ENCODE data around the gene JADE2.

JADE2 gene

GRCh38 chr5:134529460-134529859 is 4.0 kb downstream of the JADE2 start:
- in situ Hi-C loops (cut with HindIII; ENCODE audit: low sequenced_read_pairs): no loop called here

GRCh38 chr5:134530301-134531077 is 5.0 kb downstream of the JADE2 start:
- in situ Hi-C loops (cut with HindIII; ENCODE audit: low sequenced_read_pairs): no loop called here

- in situ Hi-C loops (cut with HindIII; ENCODE audit: low sequenced_read_pairs): no loop called here
Observed at GRCh38 chr5:134533115-134533815, 7.8 kb downstream of the JADE2 start.

GRCh38 chr5:134534058-134534725 is 8.7 kb downstream of the JADE2 start:
- in situ Hi-C loops (cut with HindIII; ENCODE audit: low sequenced_read_pairs): no loop called here

GRCh38 chr5:134534726-134535110 is 9.2 kb downstream of the JADE2 start:
- in situ Hi-C loops (cut with HindIII; ENCODE audit: low sequenced_read_pairs): no loop called here

GRCh38 chr5:134536876-134537275 is 11.4 kb downstream of the JADE2 start:
- in situ Hi-C loops (cut with HindIII; ENCODE audit: low sequenced_read_pairs): no loop called here

GRCh38 chr5:134537297-134537696 is 11.8 kb downstream of the JADE2 start:
- in situ Hi-C loops (cut with HindIII; ENCODE audit: low sequenced_read_pairs): no loop called here

GRCh38 chr5:134538296-134538695 is 12.8 kb downstream of the JADE2 start:
- in situ Hi-C loops (cut with HindIII; ENCODE audit: low sequenced_read_pairs): no loop called here

- in situ Hi-C loops (cut with HindIII; ENCODE audit: low sequenced_read_pairs): no loop called here
Observed at GRCh38 chr5:134539732-134540131, 14.3 kb downstream of the JADE2 start.

GRCh38 chr5:134540747-134541733 is 15.6 kb downstream of the JADE2 start:
- in situ Hi-C loops (cut with HindIII; ENCODE audit: low sequenced_read_pairs): no loop called here

- in situ Hi-C loops (cut with HindIII; ENCODE audit: low sequenced_read_pairs): no loop called here
Observed at GRCh38 chr5:134541736-134542376, 16.4 kb downstream of the JADE2 start.

GRCh38 chr5:134543820-134544614 is 18.5 kb downstream of the JADE2 start:
- in situ Hi-C loops (cut with HindIII; ENCODE audit: low sequenced_read_pairs): no loop called here

- in situ Hi-C loops (cut with HindIII; ENCODE audit: low sequenced_read_pairs): no loop called here
Observed at GRCh38 chr5:134545070-134545868, 19.8 kb downstream of the JADE2 start.

GRCh38 chr5:134547066-134547465 is 21.6 kb downstream of the JADE2 start:
- in situ Hi-C loops (cut with HindIII; ENCODE audit: low sequenced_read_pairs): no loop called here

- in situ Hi-C loops (cut with HindIII; ENCODE audit: low sequenced_read_pairs): no loop called here
Observed at GRCh38 chr5:134547579-134547978, 22.1 kb downstream of the JADE2 start.

- in situ Hi-C loops (cut with HindIII; ENCODE audit: low sequenced_read_pairs): no loop called here
Observed at GRCh38 chr5:134547999-134548658, 22.7 kb downstream of the JADE2 start.

- in situ Hi-C loops (cut with HindIII; ENCODE audit: low sequenced_read_pairs): no loop called here
Observed at GRCh38 chr5:134549714-134550113, 24.2 kb downstream of the JADE2 start.
